GM20431 (cell line): ENCODE results near the gene RRM2.

Experiments used
- in situ Hi-C: fragments of 300-500 bp; cut with MseI, MboI; formaldehyde crosslinking; loops from one replicate; pipeline ENCODE4 v1.15.0; 2020; ENCODE audit warnings: low sequenced_read_pairs; ENCODE audit not compliant: unreplicated experiment

Gene RRM2

GRCh38 chr2:10128420-10128819, 5.9 kb downstream of the RRM2 start:
- in situ Hi-C loops, result loop anchor here (25.0 kb wide), 1 partner anchor 534 kb away; no protein-coding TSS in a partner anchor

- in situ Hi-C loops, result loop anchor here (25.0 kb wide), 1 partner anchor 533 kb away; no protein-coding TSS in a partner anchor
Observed at GRCh38 chr2:10129490-10129889, 7.0 kb downstream of the RRM2 start.

- in situ Hi-C loops, result loop anchor here (10.0 to 25.0 kb wide), 2 partner anchors 313 to 530 kb away; partner anchors contain the start of gene ODC1
Observed at GRCh38 chr2:10132043-10132575, 9.6 kb downstream of the RRM2 start.

- in situ Hi-C loops, result loop anchor here (10.0 to 25.0 kb wide), 2 partner anchors 312 to 530 kb away; partner anchors contain the start of gene ODC1
Observed at GRCh38 chr2:10132596-10132995, 10.1 kb downstream of the RRM2 start.

- in situ Hi-C loops, result loop anchor here (10.0 to 25.0 kb wide), 2 partner anchors 312 to 529 kb away; partner anchors contain the start of gene ODC1
Observed at GRCh38 chr2:10132996-10133647, 10.6 kb downstream of the RRM2 start.

- in situ Hi-C loops, result loop anchor here (10.0 to 25.0 kb wide), 2 partner anchors 309 to 527 kb away; partner anchors contain the start of gene ODC1
Observed at GRCh38 chr2:10135296-10136089, 13.0 kb downstream of the RRM2 start.

GRCh38 chr2:10136101-10136934, 13.8 kb downstream of the RRM2 start:
- in situ Hi-C loops, result loop anchor here (10.0 to 25.0 kb wide), 2 partner anchors 308 to 526 kb away; partner anchors contain the start of gene ODC1

- in situ Hi-C loops, result loop anchor here (10.0 to 25.0 kb wide), 2 partner anchors 308 to 525 kb away; partner anchors contain the start of gene ODC1
Observed at GRCh38 chr2:10137053-10137843, 14.7 kb downstream of the RRM2 start.

GRCh38 chr2:10139536-10139935, 17.0 kb downstream of the RRM2 start:
- in situ Hi-C loops, result loop anchor here (10.0 to 25.0 kb wide), 2 partner anchors 305 to 523 kb away; partner anchors contain the start of gene ODC1

GRCh38 chr2:10140841-10141610, 18.5 kb downstream of the RRM2 start:
- in situ Hi-C loops, result loop anchor here (10.0 to 25.0 kb wide), 2 partner anchors 264 to 521 kb away; no protein-coding TSS in a partner anchor

GRCh38 chr2:10141736-10142639, 19.4 kb downstream of the RRM2 start:
- in situ Hi-C loops, result loop anchor here (10.0 to 25.0 kb wide), 2 partner anchors 263 to 520 kb away; no protein-coding TSS in a partner anchor

GRCh38 chr2:10142640-10142965, 20.1 kb downstream of the RRM2 start:
- in situ Hi-C loops, result loop anchor here (10.0 to 25.0 kb wide), 2 partner anchors 262 to 520 kb away; no protein-coding TSS in a partner anchor

- in situ Hi-C loops, result loop anchor here (10.0 to 25.0 kb wide), 2 partner anchors 260 to 517 kb away; no protein-coding TSS in a partner anchor
Observed at GRCh38 chr2:10144771-10145518, 22.4 kb downstream of the RRM2 start.

- in situ Hi-C loops, result loop anchor here (10.0 to 25.0 kb wide), 2 partner anchors 259 to 517 kb away; no protein-coding TSS in a partner anchor
Observed at GRCh38 chr2:10145519-10146357, 23.2 kb downstream of the RRM2 start.

- in situ Hi-C loops, result loop anchor here (10.0 to 25.0 kb wide), 2 partner anchors 258 to 516 kb away; no protein-coding TSS in a partner anchor
Observed at GRCh38 chr2:10146366-10147005, 23.9 kb downstream of the RRM2 start.
